Parathyroid adenoma (tissue), 2 donors: ENCODE results near the gene APEH.

Experiments
- H2AFZ ChIP-seq: fragments of 300-600 bp; sonication (generic); one replicate; pipeline ENCODE4 v1.7.0; 2017; ENCODE audit warnings: antibody characterized with exemption, mild to moderate bottlenecking
- H3K27ac ChIP-seq: fragments of 300-600 bp; sonication (generic); one replicate; pipeline ENCODE4 v1.7.0; 2017
- H3K27me3 ChIP-seq: fragments of 300-600 bp; sonication (generic); one replicate; pipeline ENCODE4 v1.7.0; 2017; ENCODE audit warnings: low read length; ENCODE audit not compliant: control insufficient read depth, insufficient read depth
- H3K36me3 ChIP-seq: fragments of 300-600 bp; sonication (generic); one replicate; pipeline ENCODE4 v1.7.0; 2017; ENCODE audit warnings: low read length; ENCODE audit not compliant: control insufficient read depth, insufficient read depth
- H3K4me1 ChIP-seq: fragments of 300-600 bp; sonication (generic); one replicate; pipeline ENCODE4 v1.7.0; 2017; ENCODE audit warnings: control low read depth
- H3K4me2 ChIP-seq: fragments of 300-600 bp; sonication (generic); one replicate; pipeline ENCODE4 v1.7.0; 2017; ENCODE audit warnings: low read length
- H3K4me3 ChIP-seq: fragments of 300-600 bp; sonication (generic); one replicate; pipeline ENCODE4 v1.7.0; 2017; ENCODE audit warnings: low read depth, low read length
- H3K79me2 ChIP-seq: fragments of 300-600 bp; sonication (generic); one replicate; pipeline ENCODE4 v1.7.0; 2017; ENCODE audit warnings: control low read depth
- H3K9ac ChIP-seq: fragments of 300-600 bp; sonication (generic); one replicate; pipeline ENCODE4 v1.7.0; 2017; ENCODE audit warnings: mild to moderate bottlenecking
- H3K9me3 ChIP-seq: fragments of 300-600 bp; sonication (generic); one replicate; pipeline ENCODE4 v1.7.0; 2017; ENCODE audit warnings: low read length; ENCODE audit not compliant: control insufficient read depth
- CTCF ChIP-seq: fragments of 300-600 bp; sonication (generic); IDR thresholded peaks from one replicate; pipeline ENCODE4 v1.7.0; 2017; ENCODE audit warnings: antibody characterized with exemption, mild to moderate bottlenecking
- donor health status: primary hyperparathyroidism.

Gene APEH

GRCh38 chr3:49701388-49702077 is 27.4 kb downstream of the APEH start:
- Histone ChIP-seq H3K27ac (no peak overlapping the region), H3K79me2 (peaks cover 4% of the 10 kb centered on the region), H3K9me3 (no peaks in the 10 kb centered on the region), H3K4me2 (no peak overlapping the region), H3K4me3 (no peak overlapping the region), H2AFZ (no peak overlapping the region), H3K4me1 (peaks cover 3% of the 10 kb centered on the region), H3K36me3 (no peaks in the 10 kb centered on the region), H3K9ac (no peak overlapping the region), H3K27me3 (no peaks in the 10 kb centered on the region)
- no peak for TF ChIP-seq CTCF

- no peaks in the 10 kb centered on the region for H3K9me3 ChIP-seq
- H3K4me2 ChIP-seq = no peak overlapping the region
- H3K79me2 ChIP-seq = peaks cover 4% of the 10 kb centered on the region
- no peak overlapping the region for H3K4me3 ChIP-seq
- H3K27ac ChIP-seq = no peak overlapping the region
- no peak overlapping the region for H3K9ac ChIP-seq
- TF ChIP-seq CTCF = no peak
- no peak overlapping the region for H2AFZ ChIP-seq
- H3K36me3 ChIP-seq = no peaks in the 10 kb centered on the region
- H3K27me3 ChIP-seq = no peaks in the 10 kb centered on the region
- peaks cover 3% of the 10 kb centered on the region for H3K4me1 ChIP-seq
Observed at GRCh38 chr3:49702672-49703071, 28.5 kb downstream of the APEH start.

- Histone ChIP-seq H3K9ac (no peak overlapping the region), H3K79me2 (peaks cover 4% of the 10 kb centered on the region), H3K27me3 (no peaks in the 10 kb centered on the region), H3K4me1 (peaks cover 3% of the 10 kb centered on the region), H3K27ac (no peak overlapping the region), H3K9me3 (no peaks in the 10 kb centered on the region), H3K36me3 (no peaks in the 10 kb centered on the region), H2AFZ (no peak overlapping the region), H3K4me3 (no peak overlapping the region), H3K4me2 (no peak overlapping the region)
- peak; percentile 84 for TF ChIP-seq CTCF
Observed at GRCh38 chr3:49703443-49703927, 29.3 kb downstream of the APEH start.

- H3K36me3 ChIP-seq = no peaks in the 10 kb centered on the region
- no peak overlapping the region for H3K4me3 ChIP-seq
- H2AFZ ChIP-seq = no peak overlapping the region
- no peak overlapping the region for H3K4me2 ChIP-seq
- TF ChIP-seq CTCF = no peak
- H3K79me2 ChIP-seq = peaks cover 4% of the 10 kb centered on the region
- H3K27me3 ChIP-seq = no peaks in the 10 kb centered on the region
- no peaks in the 10 kb centered on the region for H3K9me3 ChIP-seq
- no peak overlapping the region for H3K9ac ChIP-seq
- peaks cover 3% of the 10 kb centered on the region for H3K4me1 ChIP-seq
- H3K27ac ChIP-seq = no peak overlapping the region
Observed at GRCh38 chr3:49703956-49704355, 29.8 kb downstream of the APEH start.

DNA sequence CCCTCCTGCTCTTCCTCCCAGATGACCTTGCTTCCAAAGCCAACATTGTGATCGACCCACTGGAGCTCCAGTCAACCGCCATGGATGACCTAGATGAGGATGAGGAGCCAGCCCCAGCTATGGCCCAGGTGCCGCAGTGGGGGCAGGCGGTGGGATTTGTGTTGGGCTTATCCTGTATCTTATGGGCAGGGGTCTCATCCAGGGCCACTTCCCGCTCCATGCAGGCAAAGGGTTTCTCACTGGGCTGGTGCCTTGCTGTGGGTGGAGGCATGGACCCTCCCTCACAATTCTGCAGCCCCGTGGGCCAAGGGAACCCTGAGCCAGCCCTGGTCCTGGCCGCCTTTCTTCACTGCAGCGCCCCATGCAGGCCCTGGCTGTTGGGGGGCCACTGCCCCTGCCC is 30.5 kb downstream of the APEH start:
- no peak overlapping the region for H3K4me3 ChIP-seq

More for the DNA sequence above, 30.5 kb downstream of the APEH start:
- Histone ChIP-seq H2AFZ (no peak overlapping the region), H3K4me2 (no peak overlapping the region), H3K27me3 (no peaks in the 10 kb centered on the region), H3K9ac (no peak overlapping the region), H3K9me3 (no peaks in the 10 kb centered on the region), H3K27ac (no peak overlapping the region), H3K36me3 (no peaks in the 10 kb centered on the region), H3K4me1 (peaks cover 3% of the 10 kb centered on the region), H3K79me2 (peaks cover 4% of the 10 kb centered on the region)
- no peak for TF ChIP-seq CTCF
